GM21447 (cell line): ENCODE measurements around the gene BICC1.

ENCODE experiments used
- ATAC-seq: cut with Tn5 transposase; IDR thresholded peaks from one replicate; pipeline ENCODE4 v1.9.1; 2021; ENCODE audit not compliant: unreplicated experiment

Gene BICC1

DNA sequence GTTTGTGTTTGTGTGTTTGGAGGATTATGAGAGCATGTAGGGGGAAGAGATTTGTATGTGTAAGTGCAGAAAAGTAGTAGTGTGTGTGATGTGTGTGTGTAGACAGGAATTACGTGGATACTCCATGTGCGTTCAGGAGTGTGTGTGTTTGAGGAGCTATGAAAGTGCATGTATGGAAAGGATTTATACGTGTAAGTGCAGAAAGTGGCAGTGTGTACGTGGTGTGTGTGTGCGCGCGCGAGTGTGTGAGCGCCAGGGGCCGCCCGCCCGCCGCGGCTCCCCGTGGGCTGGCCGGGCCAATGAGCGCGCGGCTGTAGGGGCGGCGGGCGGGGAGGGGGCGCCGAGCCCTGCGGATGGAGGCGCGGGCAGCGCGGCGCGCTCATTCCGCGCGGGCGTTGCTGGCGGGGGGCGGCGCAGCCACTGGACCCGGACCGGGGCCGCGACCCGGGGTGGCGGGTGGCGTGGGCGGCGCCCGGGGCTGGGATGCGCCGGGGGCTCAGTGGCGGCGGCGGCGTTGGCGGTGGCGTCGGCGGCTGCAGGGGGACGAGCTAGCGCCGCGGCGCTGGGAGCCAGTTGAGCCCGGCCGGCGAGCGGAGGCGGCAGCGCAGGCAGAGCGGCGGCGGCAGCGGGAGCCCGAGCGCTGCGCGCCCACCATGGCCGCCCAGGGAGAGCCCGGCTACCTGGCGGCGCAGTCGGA is at the start of gene BICC1:
Gene BICC1 (plus strand): TSS at position 382 of the 697 bp plus-strand sequence. CDS start 272 bp downstream, at position 654.
- no peak for ATAC-seq

DNA sequence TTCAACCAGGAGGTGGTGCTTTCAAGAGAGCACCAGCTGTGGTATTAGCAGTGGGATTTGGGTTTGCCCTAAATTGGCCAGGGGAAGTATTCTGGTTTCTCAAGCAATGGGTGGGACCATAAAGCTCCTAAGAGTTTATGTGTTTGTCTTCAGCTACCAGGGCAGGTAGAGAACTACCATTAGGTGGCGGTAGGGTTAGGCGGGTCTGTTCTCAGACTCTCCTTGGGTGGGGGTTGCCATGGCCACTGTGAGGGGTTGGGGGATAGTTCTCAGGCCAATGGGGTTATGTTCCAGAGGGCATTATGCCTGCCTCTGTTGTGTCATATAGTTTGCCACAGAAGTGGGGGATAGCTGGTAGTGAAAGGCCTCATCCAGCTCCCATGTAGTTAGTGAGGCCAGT is 47.7 kb upstream of the BICC1 start:
- no peak for ATAC-seq

DNA sequence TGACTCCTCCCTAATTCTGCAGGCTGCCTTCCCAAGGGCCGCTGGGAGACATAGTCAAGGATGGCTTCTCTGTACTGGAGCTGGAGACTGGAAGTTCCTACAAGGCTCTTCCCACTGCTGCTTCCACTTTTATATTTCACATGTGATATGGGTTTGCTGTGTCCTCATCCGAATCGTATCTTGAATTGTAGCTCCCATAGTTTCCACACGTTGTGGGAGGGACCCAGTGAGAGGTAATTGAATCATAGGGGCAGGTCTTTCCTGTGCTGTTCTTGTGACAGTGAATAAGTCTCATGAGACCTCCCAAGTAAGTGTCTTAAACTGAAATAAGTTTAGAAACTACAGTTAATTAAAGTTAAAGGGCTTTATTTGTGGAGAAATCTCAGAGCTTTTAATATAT is 47.0 kb upstream of the BICC1 start:
- no peak for ATAC-seq

DNA sequence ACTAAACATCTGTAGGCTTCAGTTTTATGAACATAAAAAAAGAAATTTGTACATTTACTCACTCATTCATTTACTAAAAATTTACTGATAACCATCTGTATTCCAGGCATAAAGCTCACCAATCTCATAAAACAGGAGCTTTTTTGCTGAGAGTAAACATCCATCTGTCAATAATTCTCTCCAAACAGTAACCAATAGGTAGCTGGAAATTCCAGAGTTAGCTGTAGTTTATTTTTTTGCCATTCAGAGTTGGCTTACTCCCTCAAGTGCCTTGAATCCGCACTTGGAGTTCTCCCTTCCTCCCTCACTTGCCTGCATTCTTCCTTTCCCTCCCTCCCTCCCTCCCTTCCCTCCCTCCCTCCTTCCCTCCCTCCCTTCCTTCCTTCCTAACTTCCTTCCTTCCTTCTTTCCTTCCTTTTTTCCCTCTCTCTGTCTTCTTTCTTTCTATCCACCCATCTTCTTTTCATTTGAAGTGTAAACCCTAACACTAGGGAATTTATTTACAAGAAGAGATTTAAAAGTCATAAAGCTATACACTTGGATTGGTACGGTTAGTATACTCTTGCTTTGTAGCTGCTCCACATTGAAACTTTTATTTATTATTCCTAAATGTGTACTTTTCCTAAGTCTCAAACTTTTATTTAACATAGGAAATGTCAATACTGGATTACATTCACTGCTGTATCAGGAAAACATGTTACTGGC is 44.6 kb upstream of the BICC1 start:
- no peak for ATAC-seq

- ATAC-seq: no peak
Measured at GRCh38 chr10:58473976-58474375, 38.7 kb upstream of the BICC1 start.

DNA sequence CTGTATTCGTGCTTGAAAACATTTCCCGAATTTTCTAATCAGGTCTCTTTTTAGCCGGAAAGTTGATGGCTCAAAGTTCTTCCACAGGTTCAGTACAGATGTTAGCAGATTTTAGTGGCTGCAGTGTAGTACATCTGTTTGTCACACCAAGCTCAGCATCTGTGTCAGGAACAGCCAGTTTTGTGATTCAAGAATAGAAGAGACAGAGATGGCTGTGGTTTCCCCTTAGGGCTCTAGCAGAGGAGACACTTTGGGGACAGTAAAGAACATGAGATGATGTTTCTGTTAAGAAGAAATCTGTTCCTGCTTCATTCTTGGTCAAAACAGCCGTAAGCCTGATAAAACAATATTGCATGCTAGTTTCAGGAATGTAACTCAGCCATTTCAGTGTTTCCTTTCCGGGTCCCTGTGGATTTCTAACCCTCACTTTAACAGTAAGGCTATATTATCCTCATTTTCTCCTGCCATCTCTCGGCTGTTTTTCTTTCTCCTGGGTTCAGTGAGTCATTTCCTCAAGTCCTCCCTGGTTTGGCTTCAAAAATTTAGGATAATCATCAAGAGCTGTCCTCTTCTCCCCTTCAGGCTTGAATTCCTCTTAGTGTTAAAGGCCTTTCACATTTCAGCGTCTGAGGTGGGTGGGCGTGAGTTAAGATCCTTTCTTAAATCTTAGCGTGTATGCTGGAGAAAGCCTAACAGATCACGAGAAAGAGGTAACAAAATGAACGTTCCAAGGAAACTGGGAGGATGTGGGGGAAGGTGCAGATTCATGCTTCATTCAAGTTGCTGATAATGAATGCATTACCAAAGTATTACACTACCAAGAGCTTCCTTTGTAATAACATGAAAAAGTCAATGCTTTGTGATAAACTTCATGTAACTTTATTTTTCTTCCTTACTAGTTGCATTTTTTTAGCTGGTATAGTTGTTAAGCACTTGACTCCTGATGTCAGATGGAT is 37.1 kb upstream of the BICC1 start:
- ATAC-seq: no peak

- no peak for ATAC-seq
Measured at GRCh38 chr10:58477122-58477521, 35.5 kb upstream of the BICC1 start.

GRCh38 chr10:58477902-58478301 is 34.8 kb upstream of the BICC1 start:
- no peak for ATAC-seq

DNA sequence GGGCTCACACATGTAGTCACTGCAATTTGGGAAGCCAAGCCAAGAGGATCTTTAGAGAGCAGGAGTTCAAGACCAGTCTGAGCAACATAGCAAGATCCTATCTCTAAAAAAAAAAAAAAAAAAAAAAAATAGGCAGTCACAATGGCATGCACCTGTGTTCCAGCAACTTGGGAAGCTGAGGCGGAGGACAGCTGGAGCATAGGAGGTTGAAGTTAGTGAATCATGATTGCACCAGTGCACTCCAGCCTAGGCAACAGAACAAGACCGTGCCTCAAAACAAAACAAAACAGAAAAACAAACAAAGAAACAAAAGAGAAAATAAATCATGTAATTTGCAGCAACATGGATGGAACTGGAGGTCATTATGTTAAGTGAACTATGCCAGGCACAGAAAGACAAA is 33.6 kb upstream of the BICC1 start:
- ATAC-seq: no peak

- no peak for ATAC-seq
Measured at GRCh38 chr10:58480321-58480720, 32.4 kb upstream of the BICC1 start.

DNA sequence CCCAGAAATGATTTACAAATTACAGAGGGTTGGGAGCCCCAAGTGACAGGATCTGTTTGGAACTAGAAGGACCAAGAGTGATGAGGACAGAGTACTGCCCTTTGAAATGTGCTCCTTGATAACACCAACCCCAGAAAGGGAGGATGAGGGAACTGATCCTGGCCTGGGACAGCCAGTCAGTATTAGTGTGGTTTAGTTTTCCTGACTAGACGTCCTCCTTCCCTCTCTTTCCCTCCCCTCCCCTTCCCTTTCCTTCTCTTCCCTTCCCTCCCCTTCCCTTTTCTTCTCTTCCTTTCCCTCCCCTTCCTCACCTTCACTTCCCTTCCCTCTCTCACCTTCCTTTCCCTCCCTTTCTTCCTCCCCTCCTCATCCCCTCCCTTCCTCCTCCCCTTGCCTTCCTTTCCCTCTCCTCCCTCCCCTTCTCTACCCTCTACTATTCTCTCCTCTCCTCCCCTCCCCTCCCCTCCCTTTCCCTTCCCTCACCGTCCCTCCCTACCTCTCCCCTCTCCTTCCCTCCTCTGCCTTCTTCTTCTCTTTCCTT is 31.0 kb upstream of the BICC1 start:
- ATAC-seq: no peak

GRCh38 chr10:58486821-58487220 is 25.9 kb upstream of the BICC1 start:
- ATAC-seq: no peak

GRCh38 chr10:58488921-58489320 is 23.8 kb upstream of the BICC1 start:
- no peak for ATAC-seq

- ATAC-seq: no peak
Measured at GRCh38 chr10:58502956-58503355, 9.7 kb upstream of the BICC1 start.

DNA sequence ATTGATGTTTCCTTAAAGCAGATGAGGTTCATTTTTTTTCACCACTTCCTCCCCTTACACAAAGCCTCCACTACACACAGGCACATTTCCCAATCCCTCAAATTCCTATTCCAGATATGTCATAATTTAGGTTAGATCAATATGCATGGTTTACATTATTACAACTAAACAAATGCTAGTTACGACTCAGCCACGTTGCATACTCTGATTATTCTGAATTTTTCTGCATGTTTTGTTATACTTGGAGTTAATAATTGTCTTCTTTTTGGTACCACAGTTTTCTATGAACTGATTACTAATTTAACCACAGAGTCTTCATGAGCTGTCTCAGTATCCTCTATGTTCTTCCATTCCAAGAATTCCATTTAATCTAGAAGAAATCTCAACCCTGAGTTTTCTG is 4.4 kb upstream of the BICC1 start:
- ATAC-seq: no peak

DNA sequence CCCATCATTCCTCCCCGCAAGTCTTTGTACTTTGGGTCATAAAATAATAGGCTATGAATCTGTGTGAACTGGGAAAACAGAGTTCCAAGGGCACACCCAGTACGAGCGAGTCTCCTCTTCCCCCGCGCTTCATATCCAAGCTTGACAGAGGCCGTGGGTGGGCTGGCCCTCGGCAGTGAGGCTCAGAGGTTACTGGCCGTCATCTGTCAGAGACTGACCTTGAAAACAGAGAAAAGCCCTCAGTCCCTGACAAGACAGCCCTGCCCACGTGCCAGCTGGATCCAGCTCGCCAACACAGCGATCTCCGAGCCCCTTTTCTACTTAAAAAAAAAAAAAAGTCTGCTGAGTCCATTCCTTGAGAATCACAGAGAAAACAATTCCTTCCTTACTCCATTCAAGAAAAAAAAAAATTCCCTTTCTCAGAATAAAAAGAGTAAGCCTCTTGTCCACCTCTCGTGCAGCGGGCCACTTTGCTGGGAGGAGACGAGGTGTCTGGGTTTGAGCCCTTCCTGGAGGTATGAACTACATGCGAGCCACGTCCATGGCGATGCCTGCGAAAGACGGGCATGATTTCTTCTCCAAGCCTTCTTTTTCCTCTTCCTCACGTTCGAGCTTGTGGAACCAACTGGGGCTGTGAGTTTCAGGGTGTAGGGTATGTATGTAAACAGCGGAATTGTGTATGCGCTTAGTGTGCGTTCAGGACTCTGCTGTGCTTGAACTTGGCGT is 744 bp upstream of the BICC1 start:
- ATAC-seq: no peak

- ATAC-seq: no peak
Measured at GRCh38 chr10:58513188-58514110, 777 bp downstream of the BICC1 start.

GRCh38 chr10:58514111-58514770 is 1.6 kb downstream of the BICC1 start:
- ATAC-seq: no peak
